GM12878 (cell line): ENCODE measurements around the gene PGAP6. TPM values are rescaled to one million over a fixed set of nuclear protein-coding genes. Genes with fewer than 3 reads are reported as not detected.

Experiments used
- ATAC-seq: fragments of 200-7000 bp; cut with Tn5 transposase; 3 replicates; pipeline ENCODE4 v1.9.1; 2020; ENCODE audit warnings: mild to moderate bottlenecking, moderate library complexity
- BruUV-seq: library from RNA; stranded (reverse); fragments of 400-500 nt; replicated peaks from 2 replicates; lab custom pipeline; 2021; lab: Mats Ljungman, UMichigan
- CTCF ChIA-PET: fragments of 300-600 bp; sonication (Branson Sonifier 250); formaldehyde crosslinking; extraction: SDS; loops from one replicate; lab custom pipeline; 2021; ENCODE audit warnings: inconsistent platforms; lab: Yijun Ruan, JAX
- POLR2A ChIA-PET: fragments of 350-600 bp; formaldehyde crosslinking; extraction: SDS; loops from one replicate; lab custom pipeline; 2021; ENCODE audit warnings: inconsistent platforms; lab: Charles Lee
- RAD21 ChIA-PET: fragments of 300-600 bp; sonication (Branson Sonifier 250); formaldehyde crosslinking; loops from one replicate; lab custom pipeline; 2023; ENCODE audit warnings: antibody characterized with exemption; ENCODE audit not compliant: unreplicated experiment; lab: Charles Lee
- SMC1A ChIA-PET: fragments of 300-600 bp; sonication (Branson Sonifier 250); formaldehyde crosslinking; loops from one replicate; lab custom pipeline; 2023; ENCODE audit not compliant: unreplicated experiment, uncharacterized antibody; lab: Charles Lee
- DNase-seq: peaks from one replicate; pipeline ENCODE4 v3.0.0-alpha.2; 2011; ENCODE audit warnings: low read depth, low spot score
- FAIRE-seq: peaks from 3 replicates; lab custom pipeline; 2011; peaks lifted over from hg19 to GRCh38; lab: Jason Lieb, UNC
- H2AFZ ChIP-seq: 2 replicates; pipeline ENCODE4 v1.6.0; 2011; ENCODE audit warnings: low read depth, low read length, control low read depth; ENCODE audit not compliant: control insufficient read depth
- H3K27ac ChIP-seq: 2 replicates; pipeline ENCODE4 v1.5.1; 2011; ENCODE audit warnings: control low read depth; ENCODE audit not compliant: control insufficient read depth, insufficient read depth
- H3K27me3 ChIP-seq, 2 experiments: replicated peaks in 1 of 2; 2 replicates each; pipeline versions ENCODE4 v1.6.0 to v1.6.1; 2011; ENCODE audit warnings: low read length in 1 of 2; ENCODE audit not compliant: control insufficient read depth in 2 of 2, insufficient read depth in 2 of 2
- H3K36me3 ChIP-seq, 2 experiments: 2 replicates each; pipeline ENCODE4 v1.5.1; 2011; ENCODE audit warnings: low read length in 1 of 2; ENCODE audit not compliant: control insufficient read depth in 2 of 2, insufficient read depth in 2 of 2
- H3K4me1 ChIP-seq: 2 replicates; pipeline ENCODE4 v1.6.1; 2011; ENCODE audit warnings: mild to moderate bottlenecking, low read length, moderate library complexity, mixed read lengths; ENCODE audit not compliant: control insufficient read depth, insufficient read depth
- H3K4me2 ChIP-seq: 2 replicates; pipeline ENCODE4 v1.6.0; 2011; ENCODE audit warnings: control low read depth; ENCODE audit not compliant: control insufficient read depth, insufficient read depth
- H3K4me3 ChIP-seq: fragments of 200-600 bp; sonication (generic); 2 replicates; pipeline ENCODE4 v1.5.1; 2016
- H3K79me2 ChIP-seq: 2 replicates; pipeline ENCODE4 v1.6.0; 2011; ENCODE audit warnings: low read length; ENCODE audit not compliant: control insufficient read depth, insufficient read depth
- H3K9ac ChIP-seq: 2 replicates; pipeline ENCODE4 v1.8.0; 2011; ENCODE audit warnings: low read length, control low read depth, mixed read lengths; ENCODE audit not compliant: control insufficient read depth, insufficient read depth
- H3K9me3 ChIP-seq: replicated peaks from 3 replicates; pipeline ENCODE4 v1.5.1; 2011; ENCODE audit warnings: mild to moderate bottlenecking, low read length; ENCODE audit not compliant: control insufficient read depth, insufficient read depth
- H4K20me1 ChIP-seq: 2 replicates; pipeline ENCODE4 v1.6.0; 2011; ENCODE audit not compliant: control insufficient read depth, insufficient read depth
- ATF7 ChIP-seq: fragments of 450-650 bp; IDR thresholded peaks from 2 replicates; pipeline ENCODE4 v1.6.1; 2016; ENCODE audit warnings: low read depth, mild to moderate bottlenecking
- BCL11A ChIP-seq: IDR thresholded peaks from 2 replicates; pipeline ENCODE4 v1.6.1; 2011; ENCODE audit warnings: low read depth, low read length
- BRCA1 ChIP-seq: IDR thresholded peaks from 2 replicates; pipeline ENCODE4 v1.6.1; 2011; ENCODE audit warnings: low read depth, low read length, improper control_type of control experiment
- FOXK2 ChIP-seq: fragments of 450-650 bp; IDR thresholded peaks from 2 replicates; pipeline ENCODE4 v1.6.1; 2017; ENCODE audit warnings: mild to moderate bottlenecking, moderate library complexity
- IKZF2 ChIP-seq, 2 experiments: fragments of 450-650 bp; IDR thresholded peaks; 2 replicates each; pipeline ENCODE4 v1.6.1; 2017; ENCODE audit warnings: mild to moderate bottlenecking in 2 of 2, moderate library complexity in 2 of 2
- JUND ChIP-seq: IDR thresholded peaks from 2 replicates; pipeline ENCODE4 v1.6.1; 2012; ENCODE audit warnings: low read depth, mild to moderate bottlenecking, low read length, improper control_type of control experiment, moderate library complexity
- MTA2 ChIP-seq: fragments of 450-650 bp; IDR thresholded peaks from 2 replicates; pipeline ENCODE4 v1.6.1; 2016; ENCODE audit warnings: low read depth, mild to moderate bottlenecking, moderate library complexity
- NFIC ChIP-seq: IDR thresholded peaks from 2 replicates; pipeline ENCODE4 v1.6.1; 2012; ENCODE audit warnings: low read depth, mild to moderate bottlenecking, inconsistent platforms, low read length, moderate library complexity
- NFYA ChIP-seq: IDR thresholded peaks from 2 replicates; pipeline ENCODE4 v1.6.1; 2011; ENCODE audit warnings: low read depth, mild to moderate bottlenecking, low read length, improper control_type of control experiment, borderline replicate concordance
- PML ChIP-seq: IDR thresholded peaks from 2 replicates; pipeline ENCODE4 v1.6.1; 2012; ENCODE audit warnings: low read length, inconsistent platforms
- RAD51 ChIP-seq: fragments of 450-650 bp; IDR thresholded peaks from 2 replicates; pipeline ENCODE4 v1.6.1; 2016; ENCODE audit warnings: moderate library complexity, mild to moderate bottlenecking, inconsistent platforms
- SUPT20H ChIP-seq: IDR thresholded peaks from 2 replicates; pipeline ENCODE4 v1.6.1; 2011; ENCODE audit warnings: low read depth, mild to moderate bottlenecking, low read length, moderate library complexity, borderline replicate concordance; ENCODE audit not compliant: control insufficient read depth
- WRNIP1 ChIP-seq: IDR thresholded peaks from 2 replicates; pipeline ENCODE4 v1.6.1; 2011; ENCODE audit warnings: low read depth, low read length, improper control_type of control experiment, borderline replicate concordance
- ZSCAN29 ChIP-seq: fragments of 450-650 bp; IDR thresholded peaks from 2 replicates; pipeline ENCODE4 v1.6.1; 2017; ENCODE audit warnings: mild to moderate bottlenecking, moderate library complexity
- WGBS: methylation state at CpG from one replicate; pipeline ENCODE4 v1.1.6; 2016; ENCODE audit warnings: low lambda C conversion rate; ENCODE audit not compliant: insufficient replicate concordance, insufficient coverage; ENCODE audit errors: missing lambda C conversion rate; 5-methylcytosine and 5-hydroxymethylcytosine counted together
- in situ Hi-C: fragments of 300-500 bp; cut with MboI; formaldehyde crosslinking; loops from 9 replicates; pipeline ENCODE4 v1.14.3; 2018; ENCODE audit warnings: mixed read lengths
- intact Hi-C: fragments of 100-400 bp; cut with micrococcal nuclease; formaldehyde crosslinking; loops from one replicate; pipeline ENCODE4 v1.14.2; 2022; ENCODE audit not compliant: unreplicated experiment
- polyA plus RNA-seq, 11 experiments: library from polyadenylated mRNA; depleted of rRNA in 4 of 11; unstranded in 6 of 11; stranded (reverse) in 5 of 11; fragments of >200 nt; fragmentation: Nextera tagmentation in 4 of 11; fragmentation: Illumina TruSeq in 1 of 11; extraction: Ambion mirVana in 4 of 11; extraction: Trizol in 1 of 11; gene quantifications; 1 replicate in 1 of 11; 2 replicates in 10 of 11; pipeline versions ENCODE4 v1.2.1 to v1.2.3, GENCODE V29; 2011 to 2016; ENCODE audit warnings: inconsistent platforms in 2 of 11, missing spikeins in 2 of 11, low read depth in 1 of 11
- total RNA-seq, 4 experiments: library from RNA; depleted of rRNA in 3 of 4; stranded (reverse); fragments of >200 nt in 3 of 4; fragmentation: Illumina TruSeq in 1 of 4; extraction: Trizol in 1 of 4; gene quantifications; 2 replicates each; pipeline versions ENCODE4 v1.2.1 to v1.2.3, GENCODE V29; 2013 to 2021
- TF ChIP-seq, protein P1 (sequence below): IDR thresholded peaks from 2 replicates; pipeline ENCODE4 v1.6.1; 2012; ENCODE audit warnings: low read depth, low read length, improper control_type of control experiment
- TF ChIP-seq, protein P2 (sequence below): fragments of 450-650 bp; IDR thresholded peaks from 2 replicates; pipeline ENCODE4 v1.6.1; 2016; ENCODE audit warnings: mild to moderate bottlenecking

Gene PGAP6
- total and polyA plus RNA-seq, 10 of the 15 experiments (the other 5 are each of a cell fraction or from before 2014, with no cell fraction given) = 0.76 to 48.8 (median 18.4) TPM

DNA sequence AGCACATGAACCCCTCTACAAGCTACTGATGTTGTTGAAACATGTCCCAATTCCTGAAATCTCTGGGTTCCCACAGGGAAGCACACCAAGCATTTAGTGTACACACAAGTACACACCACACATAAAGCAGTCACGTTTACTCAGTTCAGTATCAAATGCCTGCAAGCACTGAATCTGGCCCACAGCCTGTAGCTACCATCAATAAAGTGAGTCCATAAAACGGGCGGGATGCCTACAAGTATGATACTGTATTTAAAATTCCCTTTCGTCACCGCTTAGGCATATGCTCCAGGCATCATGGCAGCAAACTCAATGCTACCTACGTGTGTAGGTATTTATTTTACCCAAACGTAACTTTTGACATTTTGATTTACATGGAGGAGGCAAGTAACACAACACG is 31.6 kb downstream of the PGAP6 start:
- intact Hi-C loops = no loop called here
- Histone ChIP-seq H3K4me3 (no peak overlapping the region), H3K9ac (no peak overlapping the region; the same call in 1 of the 2 replicates), H4K20me1 (no peaks in the 10 kb centered on the region), H2AFZ (no peak overlapping the region), H3K9me3 (no peaks in the 10 kb centered on the region), H3K79me2 (peaks cover 32% of the 10 kb centered on the region), H3K27ac (peak overlapping the region; percentile 22; the same call in 1 of the 2 replicates), H3K27me3 (no peaks in the 10 kb centered on the region), H3K36me3 (peaks cover 0 to 5% of the 10 kb centered on the region in 2 experiments; a peak in 1 of 4 replicates), H3K4me1 (peaks cover 21% of the 10 kb centered on the region), H3K4me2 (peak overlapping the region; percentile 74)
- ChIA-PET POLR2A (interaction anchor here (1.2 to 4.8 kb wide), 5 partner anchors 75 to 122 kb away, joined by 3 to 33 read pairs (median 10); partner anchors contain the start of genes FAM234A and RAB11FIP3), RAD21 (interaction anchor here (1.1 to 4.0 kb wide), 6 partner anchors 12 to 177 kb away, joined by 3 to 28 read pairs (median 3); partner anchors contain the start of genes CAPN15, FAM234A and LUC7L), SMC1A (interaction anchor here (1.0 to 2.3 kb wide), 5 partner anchors 25 to 297 kb away, joined by 3 to 11 read pairs (median 4); partner anchors contain the start of gene POLR3K), CTCF (interaction anchor here (0.6 to 3.3 kb wide), 13 partner anchors 12 to 253 kb away, joined by 3 to 20 read pairs (median 4); partner anchors contain the start of genes FAM234A and LUC7L)
- whole genome bisulfite sequencing = 85% methylated on average over 8 of the region's 8 CpGs
- TF ChIP-seq RAD51 (no peak), NFYA (no peak), ZSCAN29 (no peak), SUPT20H (no peak)
- in situ Hi-C loops = no loop called here
- TSS peak; percentile 62 for BruUV-seq
- peak; percentile 80 for FAIRE-seq
- DNase-seq = no peak
- no peak for ATAC-seq

DNA sequence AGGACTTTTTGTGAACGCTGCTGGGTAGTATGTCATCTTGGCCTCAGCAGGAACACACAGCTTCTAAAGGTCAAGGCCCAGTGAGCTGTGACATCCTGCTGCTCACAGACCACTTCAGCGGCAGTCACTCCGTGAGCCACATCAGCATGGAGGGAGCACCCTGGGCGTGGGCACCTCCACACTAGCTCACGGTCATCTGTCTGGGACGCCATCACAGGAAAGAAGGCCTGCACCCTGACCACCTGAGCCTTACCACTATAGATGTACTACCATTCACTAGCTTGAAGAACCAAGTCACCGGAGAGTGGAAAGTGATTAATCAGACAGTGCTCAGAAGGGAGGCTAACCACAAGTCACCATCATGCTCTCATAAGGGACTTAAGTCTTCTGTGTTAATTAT is 32.6 kb downstream of the PGAP6 start:
- BruUV-seq = no TSS peak
- POLR2A ChIA-PET = interaction anchor here (0.6 to 4.8 kb wide), 10 partner anchors 27 to 212 kb away, joined by 3 to 33 read pairs (median 3); partner anchors contain the start of genes FAM234A and RAB11FIP3
- H4K20me1 ChIP-seq = no peaks in the 10 kb centered on the region
- TF ChIP-seq BRCA1 (no peak), MTA2 (peak; percentile 66; the same call in 1 of the 2 replicates), NFIC (no peak), WRNIP1 (0 out of 2 replicates have a peak, but pooled peaks have one; percentile 66), BCL11A (no peak), JUND (no peak), ATF7 (peak; percentile 67), PML (0 out of 2 replicates have a peak, but pooled peaks have one; percentile 30), IKZF2 (IDR thresholded peaks at IDR 0.05) (peak in 1 of 2 experiments; percentile 10; a peak in 2 of 4 replicates), FOXK2 (no peak)
- TF ChIP-seq, protein P1, sequence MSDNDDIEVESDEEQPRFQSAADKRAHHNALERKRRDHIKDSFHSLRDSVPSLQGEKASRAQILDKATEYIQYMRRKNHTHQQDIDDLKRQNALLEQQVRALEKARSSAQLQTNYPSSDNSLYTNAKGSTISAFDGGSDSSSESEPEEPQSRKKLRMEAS = peak; percentile 50; the same call in 1 of the 2 replicates
- TF ChIP-seq, protein P2, sequence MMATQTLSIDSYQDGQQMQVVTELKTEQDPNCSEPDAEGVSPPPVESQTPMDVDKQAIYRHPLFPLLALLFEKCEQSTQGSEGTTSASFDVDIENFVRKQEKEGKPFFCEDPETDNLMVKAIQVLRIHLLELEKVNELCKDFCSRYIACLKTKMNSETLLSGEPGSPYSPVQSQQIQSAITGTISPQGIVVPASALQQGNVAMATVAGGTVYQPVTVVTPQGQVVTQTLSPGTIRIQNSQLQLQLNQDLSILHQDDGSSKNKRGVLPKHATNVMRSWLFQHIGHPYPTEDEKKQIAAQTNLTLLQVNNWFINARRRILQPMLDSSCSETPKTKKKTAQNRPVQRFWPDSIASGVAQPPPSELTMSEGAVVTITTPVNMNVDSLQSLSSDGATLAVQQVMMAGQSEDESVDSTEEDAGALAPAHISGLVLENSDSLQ = peak; percentile 72

More for the DNA sequence above, 32.6 kb downstream of the PGAP6 start:
- RAD21 ChIA-PET = interaction anchor here (1.0 to 4.0 kb wide), 8 partner anchors 13 to 242 kb away, joined by 3 to 28 read pairs (median 4); partner anchors contain the start of genes CAPN15, FAM234A and LUC7L
- Histone ChIP-seq H3K27me3 (no peaks in the 10 kb centered on the region), H3K4me1 (peaks cover 21% of the 10 kb centered on the region), H3K9me3 (no peaks in the 10 kb centered on the region), H2AFZ (peak overlapping the region; percentile 39; the same call in 1 of the 2 replicates), H3K36me3 (peaks cover 0 to 5% of the 10 kb centered on the region in 2 experiments; a peak in 1 of 4 replicates), H3K4me2 (peak overlapping the region; percentile 74), H3K4me3 (peak overlapping the region; percentile 29; the same call in 1 of the 2 replicates), H3K9ac (no peak overlapping the region), H3K27ac (peak overlapping the region; percentile 22), H3K79me2 (peaks cover 33% of the 10 kb centered on the region)
- intact Hi-C loops = loop anchor here (2.0 kb wide), 1 partner anchor 114 kb away; the partner anchor contains the start of gene FAM234A
- in situ Hi-C loops = loop anchor here (5.0 kb wide), 1 partner anchor 117 kb away; the partner anchor contains the start of gene FAM234A
- WGBS = 3% methylated on average over 7 of the region's 7 CpGs
- CTCF ChIA-PET = interaction anchor here (0.8 to 3.3 kb wide), 11 partner anchors 11 to 252 kb away, joined by 3 to 20 read pairs (median 5); partner anchors contain the start of genes FAM234A and LUC7L
- SMC1A ChIA-PET = interaction anchor here (0.9 to 2.3 kb wide), 11 partner anchors 11 to 296 kb away, joined by 3 to 11 read pairs (median 4); partner anchors contain the start of gene POLR3K
- peak; percentile 73 for ATAC-seq
- FAIRE-seq = peak; percentile 96
- peak; percentile 50 for DNase-seq
